SK-N-MC (cell line): ENCODE measurements around the gene ACD.

Experiments
- EZH2 ChIP-seq: fragments of 200-600 bp; sonication (generic); IDR thresholded peaks from one replicate; pipeline ENCODE4 v1.6.1; 2017; ENCODE audit warnings: antibody characterized with exemption
- FOXP2 ChIP-seq: optimal IDR thresholded peaks from 2 replicates; pipeline ENCODE3; 2011; ENCODE audit warnings: mild to moderate bottlenecking, moderate library complexity; ENCODE audit not compliant: insufficient read depth; ENCODE audit errors: extremely low read length, control extremely low read depth
- POLR2AphosphoS5 ChIP-seq: IDR thresholded peaks from 2 replicates; pipeline ENCODE4 v1.6.1; 2012; ENCODE audit warnings: mild to moderate bottlenecking, low read depth, low read length, borderline replicate concordance

DNA sequence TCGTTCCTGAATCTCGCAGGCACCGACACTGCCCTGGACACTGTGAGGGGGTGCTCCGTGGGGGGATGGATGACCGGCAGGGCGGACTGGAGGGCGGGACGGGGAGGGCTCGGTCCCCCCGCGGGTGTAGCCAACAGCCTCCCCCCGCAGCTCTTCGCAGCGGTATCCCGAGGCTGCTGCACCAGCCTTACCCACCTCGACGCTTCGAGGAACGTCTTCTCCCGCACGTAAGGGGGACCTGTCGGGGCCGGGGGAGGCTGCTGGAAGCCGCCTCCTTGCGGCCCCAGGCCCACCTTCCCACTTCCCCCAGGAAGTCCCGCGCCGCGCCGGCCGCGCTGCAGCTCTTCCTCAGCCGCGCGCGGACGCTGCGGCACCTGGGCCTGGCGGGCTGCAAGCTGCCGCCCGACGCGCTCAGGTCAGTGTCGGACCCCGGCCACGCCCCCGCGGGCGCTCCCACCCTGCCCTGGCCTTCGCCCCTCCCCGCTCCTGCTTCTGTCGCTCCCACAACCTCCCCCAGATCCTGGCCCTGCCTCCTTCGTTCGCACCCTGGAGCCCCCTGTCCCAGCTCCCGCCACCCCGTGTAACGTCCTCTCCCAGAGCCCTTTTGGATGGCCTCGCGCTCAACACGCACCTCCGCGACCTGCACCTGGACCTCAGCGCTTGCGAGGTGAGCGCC lies 11.8 kb downstream of the ACD start:
- TF ChIP-seq POLR2AphosphoS5, result no peak
- no peak for TF ChIP-seq EZH2
- TF ChIP-seq FOXP2, result no peak
